ENCODE data around the gene RAB15.

The RAB15 gene

DNA sequence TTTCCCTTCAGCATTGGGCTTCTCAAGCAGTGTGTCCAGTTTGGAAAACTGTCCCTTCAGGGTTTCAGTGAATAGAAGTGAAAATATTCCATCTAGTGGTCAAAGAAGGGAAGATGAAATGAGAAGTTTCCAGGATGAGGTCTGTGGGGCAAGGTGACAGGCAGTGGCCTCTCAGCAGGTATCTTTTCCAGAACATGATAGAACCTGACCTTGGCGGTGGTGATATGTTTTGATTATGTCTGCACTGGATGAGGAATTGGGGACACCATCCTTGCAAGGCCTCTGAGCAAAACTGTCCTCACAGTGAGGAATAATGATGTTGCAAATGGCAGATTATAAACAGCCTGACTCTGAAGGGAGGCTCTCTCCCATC is 34.3 kb downstream of the RAB15 start:
- peaks cover 3% of the 10 kb centered on the region; the same call in 1 of the 2 replicates for H4K20me1 ChIP-seq (ENCODE audit: insufficient read depth, low read length)
- H3K36me3 ChIP-seq (replicated peaks; ENCODE audit: low read depth, low read length) = peaks cover 17% of the 10 kb centered on the region
- no peak overlapping the region for H3K9ac ChIP-seq (ENCODE audit: low read length)

DNA sequence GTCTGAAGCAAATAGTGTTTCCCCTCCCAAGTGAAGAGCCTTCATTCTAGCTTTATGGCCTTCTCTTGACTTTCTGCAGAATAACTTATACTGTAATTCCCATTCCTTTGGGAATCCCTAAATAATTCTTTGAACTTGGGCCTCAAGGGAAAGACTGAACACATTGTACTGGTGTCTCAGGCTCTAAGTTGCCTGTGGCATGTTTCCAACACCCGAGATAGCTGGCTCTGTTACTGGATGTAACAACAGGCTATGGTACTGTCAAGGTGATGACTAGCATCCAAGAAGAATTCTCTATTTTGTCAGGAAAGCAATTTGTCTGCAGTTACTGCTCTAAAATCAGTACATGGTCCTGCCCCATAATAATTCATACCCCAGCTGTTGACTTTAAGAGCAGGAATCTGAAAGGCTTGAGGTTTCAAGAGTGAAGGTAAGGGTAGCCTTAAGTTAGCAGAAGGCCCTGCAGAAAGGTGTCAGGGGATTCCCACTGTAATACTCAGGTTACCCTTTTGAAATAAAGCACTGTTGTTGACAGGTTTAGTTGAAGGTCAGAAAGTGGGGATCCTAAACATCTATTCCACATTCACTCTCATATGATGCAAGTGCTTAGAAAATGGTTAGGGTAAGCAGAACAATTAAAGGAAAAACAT is 34.8 kb downstream of the RAB15 start:
- Histone ChIP-seq H3K79me2 (ENCODE audit: low read length) (no peaks in the 10 kb centered on the region), H3K4me2 (ENCODE audit: low read length) (no peak overlapping the region), H4K20me1 (ENCODE audit: insufficient read depth, low read length) (peaks cover 3% of the 10 kb centered on the region; the same call in 1 of the 2 replicates)

More for the DNA sequence above, 34.3 kb downstream of the RAB15 start:
- H3K27ac ChIP-seq (ENCODE audit: low read length) = no peak overlapping the region
- H3K79me2 ChIP-seq (ENCODE audit: low read length) = no peaks in the 10 kb centered on the region
- no peak overlapping the region for H3K4me2 ChIP-seq (ENCODE audit: low read length)
- no peak overlapping the region for H2AFZ ChIP-seq (ENCODE audit: low read depth, low read length)
- peaks cover 3% of the 10 kb centered on the region; the same call in 1 of the 2 replicates for H3K4me1 ChIP-seq (ENCODE audit: low read length)
- H3K9me3 ChIP-seq (ENCODE audit: insufficient read depth, low read length) = no peaks in the 10 kb centered on the region
- TF ChIP-seq, protein P1, sequence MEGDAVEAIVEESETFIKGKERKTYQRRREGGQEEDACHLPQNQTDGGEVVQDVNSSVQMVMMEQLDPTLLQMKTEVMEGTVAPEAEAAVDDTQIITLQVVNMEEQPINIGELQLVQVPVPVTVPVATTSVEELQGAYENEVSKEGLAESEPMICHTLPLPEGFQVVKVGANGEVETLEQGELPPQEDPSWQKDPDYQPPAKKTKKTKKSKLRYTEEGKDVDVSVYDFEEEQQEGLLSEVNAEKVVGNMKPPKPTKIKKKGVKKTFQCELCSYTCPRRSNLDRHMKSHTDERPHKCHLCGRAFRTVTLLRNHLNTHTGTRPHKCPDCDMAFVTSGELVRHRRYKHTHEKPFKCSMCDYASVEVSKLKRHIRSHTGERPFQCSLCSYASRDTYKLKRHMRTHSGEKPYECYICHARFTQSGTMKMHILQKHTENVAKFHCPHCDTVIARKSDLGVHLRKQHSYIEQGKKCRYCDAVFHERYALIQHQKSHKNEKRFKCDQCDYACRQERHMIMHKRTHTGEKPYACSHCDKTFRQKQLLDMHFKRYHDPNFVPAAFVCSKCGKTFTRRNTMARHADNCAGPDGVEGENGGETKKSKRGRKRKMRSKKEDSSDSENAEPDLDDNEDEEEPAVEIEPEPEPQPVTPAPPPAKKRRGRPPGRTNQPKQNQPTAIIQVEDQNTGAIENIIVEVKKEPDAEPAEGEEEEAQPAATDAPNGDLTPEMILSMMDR (IDR thresholded peaks at IDR 0.05; ENCODE audit: low read depth, low read length) = peak; percentile 20
- TF ChIP-seq EZH2phosphoT487 (IDR thresholded peaks at IDR 0.05; ENCODE audit: low read depth) = no peak
- H3K4me3 ChIP-seq (ENCODE audit: low read length) = no peak overlapping the region
- H3K27me3 ChIP-seq (ENCODE audit: low read depth, low read length) = no peaks in the 10 kb centered on the region

DNA sequence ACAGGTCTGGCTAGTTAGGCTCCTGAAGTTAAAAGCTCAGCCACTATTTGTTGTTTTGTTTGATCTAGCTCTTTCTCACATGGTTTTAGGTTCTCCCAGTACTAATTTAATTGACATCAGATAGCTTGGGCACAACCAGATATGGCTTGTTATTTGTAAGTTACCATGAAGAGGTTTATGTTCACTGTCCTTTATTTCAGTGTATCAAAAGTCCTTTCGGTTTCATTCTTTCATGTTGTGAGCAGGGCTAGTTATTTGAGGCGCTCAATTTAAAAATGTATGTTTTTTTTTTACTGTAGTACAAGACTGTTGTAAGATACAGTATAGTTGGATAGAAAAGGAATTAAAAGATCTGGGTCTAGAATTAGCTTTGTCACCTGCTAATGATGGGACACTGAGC is 36.6 kb downstream of the RAB15 start:
- H2AFZ ChIP-seq (ENCODE audit: low read depth, low read length) = no peak overlapping the region
- H3K9me3 ChIP-seq (ENCODE audit: insufficient read depth, low read length) = no peaks in the 10 kb centered on the region
- no peaks in the 10 kb centered on the region for H3K27me3 ChIP-seq (ENCODE audit: low read depth, low read length)
- no peaks in the 10 kb centered on the region for H3K79me2 ChIP-seq (ENCODE audit: low read length)
- no peak overlapping the region for H3K4me3 ChIP-seq (ENCODE audit: low read length)
- no peak overlapping the region for H3K9ac ChIP-seq (ENCODE audit: low read length)
- no peak overlapping the region for H3K27ac ChIP-seq (ENCODE audit: low read length)
- H3K4me1 ChIP-seq (ENCODE audit: low read length) = peaks cover 3% of the 10 kb centered on the region; the same call in 1 of the 2 replicates
- TF ChIP-seq, protein P1 (IDR thresholded peaks at IDR 0.05; ENCODE audit: low read depth, low read length) = no peak
- TF ChIP-seq EZH2phosphoT487 (IDR thresholded peaks at IDR 0.05; ENCODE audit: low read depth) = no peak
- peaks cover 32% of the 10 kb centered on the region for H3K36me3 ChIP-seq (replicated peaks; ENCODE audit: low read depth, low read length)
- peaks cover 3% of the 10 kb centered on the region; the same call in 1 of the 2 replicates for H4K20me1 ChIP-seq (ENCODE audit: insufficient read depth, low read length)
- no peak overlapping the region for H3K4me2 ChIP-seq (ENCODE audit: low read length)

More for the DNA sequence above, 34.8 kb downstream of the RAB15 start:
- no peaks in the 10 kb centered on the region for H3K27me3 ChIP-seq (ENCODE audit: low read depth, low read length)
- no peak overlapping the region for H3K9ac ChIP-seq (ENCODE audit: low read length)
- no peak for TF ChIP-seq EZH2phosphoT487 (IDR thresholded peaks at IDR 0.05; ENCODE audit: low read depth)
- TF ChIP-seq, protein P1 (IDR thresholded peaks at IDR 0.05; ENCODE audit: low read depth, low read length) = no peak
- H3K4me3 ChIP-seq (ENCODE audit: low read length) = no peak overlapping the region
- no peak overlapping the region for H3K27ac ChIP-seq (ENCODE audit: low read length)
- H2AFZ ChIP-seq (ENCODE audit: low read depth, low read length) = no peak overlapping the region
- H3K36me3 ChIP-seq (replicated peaks; ENCODE audit: low read depth, low read length) = peaks cover 22% of the 10 kb centered on the region
- no peaks in the 10 kb centered on the region for H3K9me3 ChIP-seq (ENCODE audit: insufficient read depth, low read length)
- peaks cover 3% of the 10 kb centered on the region; the same call in 1 of the 2 replicates for H3K4me1 ChIP-seq (ENCODE audit: low read length)

DNA sequence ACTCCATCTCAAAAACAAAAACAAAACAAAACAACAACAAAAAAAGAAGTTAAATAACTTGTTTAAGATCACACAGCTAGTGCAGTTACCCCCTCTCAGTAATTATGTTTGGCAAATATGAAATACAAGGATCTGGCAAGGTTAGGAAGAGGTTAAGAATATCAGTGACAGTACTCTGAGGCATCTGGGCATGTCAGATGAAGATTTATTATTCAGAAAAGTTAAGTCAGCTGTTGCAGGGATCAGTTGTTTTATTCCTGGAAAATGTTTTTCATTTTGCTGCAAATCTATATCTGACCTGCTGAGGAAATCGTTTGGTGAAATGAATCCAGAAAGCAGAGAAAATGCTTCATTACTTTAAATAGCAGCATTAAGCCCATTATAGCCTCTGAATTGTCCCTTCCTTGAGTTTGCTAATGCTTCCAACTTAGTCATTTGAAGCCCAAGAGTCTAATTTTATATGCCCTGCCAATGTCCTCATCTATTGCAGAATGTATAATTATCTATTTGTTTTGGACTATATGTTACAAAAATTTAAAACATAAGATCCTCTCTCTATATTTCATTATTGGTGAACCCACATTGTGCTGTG is 37.7 kb downstream of the RAB15 start:
- Histone ChIP-seq H3K9ac (ENCODE audit: low read length) (no peak overlapping the region), H3K4me2 (ENCODE audit: low read length) (no peak overlapping the region), H3K4me3 (ENCODE audit: low read length) (no peak overlapping the region), H3K9me3 (ENCODE audit: insufficient read depth, low read length) (no peaks in the 10 kb centered on the region), H2AFZ (ENCODE audit: low read depth, low read length) (no peak overlapping the region), H3K79me2 (ENCODE audit: low read length) (no peaks in the 10 kb centered on the region), H3K27ac (ENCODE audit: low read length) (no peak overlapping the region), H3K36me3 (replicated peaks; ENCODE audit: low read depth, low read length) (peaks cover 34% of the 10 kb centered on the region), H3K27me3 (ENCODE audit: low read depth, low read length) (no peaks in the 10 kb centered on the region), H3K4me1 (ENCODE audit: low read length) (peaks cover 3% of the 10 kb centered on the region; the same call in 1 of the 2 replicates), H4K20me1 (ENCODE audit: insufficient read depth, low read length) (peaks cover 3% of the 10 kb centered on the region; the same call in 1 of the 2 replicates)
- TF ChIP-seq, protein P1 (IDR thresholded peaks at IDR 0.05; ENCODE audit: low read depth, low read length) = no peak
- no peak for TF ChIP-seq EZH2phosphoT487 (IDR thresholded peaks at IDR 0.05; ENCODE audit: low read depth)
